Endodermal cell (in vitro differentiated cells): ENCODE data around the gene TLR9. TPM values are rescaled to one million over a fixed set of nuclear protein-coding genes. Genes with fewer than 3 reads are reported as not detected.

Experiments
- DNase-seq: peaks from one replicate; pipeline ENCODE4 v3.0.0-alpha.2; 2017
- H3K27ac ChIP-seq: 2 replicates; pipeline ENCODE4 v1.5.1; 2013; ENCODE audit warnings: mild to moderate bottlenecking, low read depth, low read length, moderate library complexity
- H3K27me3 ChIP-seq: 2 replicates; pipeline ENCODE4 v1.6.1; 2013; ENCODE audit warnings: mild to moderate bottlenecking, low read length, moderate library complexity; ENCODE audit not compliant: insufficient read depth, control insufficient read depth, poor library complexity, severe bottlenecking
- H3K36me3 ChIP-seq: 2 replicates; pipeline ENCODE4 v1.7.0; 2013; ENCODE audit warnings: mild to moderate bottlenecking, low read length, moderate library complexity; ENCODE audit not compliant: control insufficient read depth, insufficient read depth
- H3K4me1 ChIP-seq: one replicate; pipeline ENCODE4 v1.7.0; 2013; ENCODE audit warnings: low read length; ENCODE audit not compliant: control insufficient read depth, insufficient read depth
- H3K4me3 ChIP-seq: 2 replicates; pipeline ENCODE4 v1.5.1; 2013; ENCODE audit warnings: mild to moderate bottlenecking, low read length, moderate library complexity
- H3K9ac ChIP-seq: 2 replicates; pipeline ENCODE4 v1.6.1; 2013; ENCODE audit warnings: mild to moderate bottlenecking, low read length, moderate library complexity; ENCODE audit not compliant: poor library complexity, severe bottlenecking; ENCODE audit errors: extremely low read depth
- H3K9me3 ChIP-seq: 2 replicates; pipeline ENCODE4 v1.6.1; 2013; ENCODE audit warnings: mild to moderate bottlenecking, low read length, moderate library complexity; ENCODE audit not compliant: control insufficient read depth
- H3K27ac Mint-ChIP-seq: 2 replicates; pipeline ENCODE4 v1.8.0; 2020; ENCODE audit warnings: mixed read lengths
- H3K27me3 Mint-ChIP-seq: 2 replicates; pipeline ENCODE4 v1.8.0; 2021; ENCODE audit warnings: mild to moderate bottlenecking, mixed read lengths; ENCODE audit not compliant: insufficient read depth
- H3K36me3 Mint-ChIP-seq: 2 replicates; pipeline ENCODE4 v1.8.0; 2020; ENCODE audit warnings: low read depth, mixed read lengths
- H3K4me1 Mint-ChIP-seq: 2 replicates; pipeline ENCODE4 v1.8.0; 2020; ENCODE audit warnings: mixed read lengths
- H3K4me3 Mint-ChIP-seq: 2 replicates; pipeline ENCODE4 v1.8.0; 2020; ENCODE audit warnings: mild to moderate bottlenecking, moderate library complexity, mixed read lengths
- H3K9me3 Mint-ChIP-seq: 2 replicates; pipeline ENCODE4 v1.8.0; 2020; ENCODE audit warnings: mild to moderate bottlenecking, mixed read lengths
- CTCF ChIP-seq: fragments of 200-600 bp; sonication (generic); conservative IDR thresholded peaks from 2 replicates; pipeline ENCODE4 v1.5.0; 2021; ENCODE audit warnings: antibody characterized with exemption, mild to moderate bottlenecking
- WGBS, 2 experiments: methylation state at CpG; one replicate each; pipeline versions ENCODE4 v1.1.5 to v1.1.7; 2013; ENCODE audit warnings: missing lambda C conversion rate in 2 of 2, mixed read lengths in 1 of 2; ENCODE audit not compliant: insufficient coverage in 1 of 2, insufficient read length in 1 of 2; 5-methylcytosine and 5-hydroxymethylcytosine counted together
- total RNA-seq, 2 donors: library from RNA; stranded (reverse); fragmentation: NEBNext Ultra II Directional in 1 of 2; extraction: Animal tissue kit (Norgen Biotek cat#: 25700) in 1 of 2; gene quantifications; 2 replicates in 1 of 2; 3 replicates in 1 of 2; pipeline ENCODE4 v1.2.1, GENCODE V29; 2021

Gene TLR9
- total RNA-seq, 2 donors from 2014 or later: 0.11 TPM; not detected in 1

- Mint-ChIP-seq H3K27ac (no peak overlapping the region), H3K27me3 (no peaks in the 10 kb centered on the region), H3K4me3 (no peak overlapping the region), H3K9me3 (no peaks in the 10 kb centered on the region), H3K4me1 (no peaks in the 10 kb centered on the region), H3K36me3 (peaks cover 92% of the 10 kb centered on the region)
- DNase-seq: no peak
- Histone ChIP-seq H3K36me3 (peaks cover 92% of the 10 kb centered on the region), H3K9me3 (no peaks in the 10 kb centered on the region), H3K27me3 (no peaks in the 10 kb centered on the region), H3K4me1 (no peaks in the 10 kb centered on the region), H3K4me3 (no peak overlapping the region), H3K9ac (no peak overlapping the region), H3K27ac (no peak overlapping the region)
- no peak for TF ChIP-seq CTCF
These were observed 15.4 kb downstream of the TLR9 start for GRCh38 chr3:52210037-52210436.

- H3K9ac ChIP-seq: no peak overlapping the region
- peaks cover 90% of the 10 kb centered on the region for H3K36me3 Mint-ChIP-seq
- TF ChIP-seq CTCF: no peak
- no peak overlapping the region for H3K4me3 Mint-ChIP-seq
- no peaks in the 10 kb centered on the region for H3K27me3 Mint-ChIP-seq
- H3K27me3 ChIP-seq: no peaks in the 10 kb centered on the region
- no peaks in the 10 kb centered on the region for H3K4me1 ChIP-seq
- no peak overlapping the region for H3K27ac Mint-ChIP-seq
- peaks cover 93% of the 10 kb centered on the region for H3K36me3 ChIP-seq
- 92 to 100% methylated on average over 1 to 4 of the region's 4 CpGs for WGBS, 2 experiments
- no peaks in the 10 kb centered on the region for H3K4me1 Mint-ChIP-seq
- H3K4me3 ChIP-seq: no peak overlapping the region
- H3K9me3 Mint-ChIP-seq: no peaks in the 10 kb centered on the region
- no peak for DNase-seq
- H3K9me3 ChIP-seq: no peaks in the 10 kb centered on the region
- no peak overlapping the region for H3K27ac ChIP-seq
These were observed 16.9 kb downstream of the TLR9 start for GRCh38 chr3:52208556-52208955.

GRCh38 chr3:52205727-52206372, 19.6 kb downstream of the TLR9 start:
- H3K27me3 ChIP-seq: no peaks in the 10 kb centered on the region
- peaks cover 95% of the 10 kb centered on the region for H3K36me3 ChIP-seq
- no peak for TF ChIP-seq CTCF
- no peaks in the 10 kb centered on the region for H3K4me1 ChIP-seq
- H3K9ac ChIP-seq: no peak overlapping the region
- H3K36me3 Mint-ChIP-seq: peaks cover 91% of the 10 kb centered on the region
- no peaks in the 10 kb centered on the region for H3K9me3 ChIP-seq
- H3K4me3 Mint-ChIP-seq: no peak overlapping the region
- H3K27me3 Mint-ChIP-seq: no peaks in the 10 kb centered on the region
- no peak overlapping the region for H3K27ac ChIP-seq
- H3K9me3 Mint-ChIP-seq: no peaks in the 10 kb centered on the region
- no peak overlapping the region for H3K4me3 ChIP-seq
- no peak for DNase-seq
- no peaks in the 10 kb centered on the region for H3K4me1 Mint-ChIP-seq
- no peak overlapping the region for H3K27ac Mint-ChIP-seq
- 95% methylated on average over 6 of the region's 6 CpGs for WGBS, 2 experiments
